Measurements from ENCODE around the gene NFKBIB. TPM values are rescaled to one million over a fixed set of nuclear protein-coding genes. Genes with fewer than 3 reads are reported as not detected.
A peak's percentile ranks its signal among the peaks of the same experiment; 100 is the strongest.

The NFKBIB gene
- total RNA-seq, 1 donor from 2014 or later, result 8.3 TPM

DNA sequence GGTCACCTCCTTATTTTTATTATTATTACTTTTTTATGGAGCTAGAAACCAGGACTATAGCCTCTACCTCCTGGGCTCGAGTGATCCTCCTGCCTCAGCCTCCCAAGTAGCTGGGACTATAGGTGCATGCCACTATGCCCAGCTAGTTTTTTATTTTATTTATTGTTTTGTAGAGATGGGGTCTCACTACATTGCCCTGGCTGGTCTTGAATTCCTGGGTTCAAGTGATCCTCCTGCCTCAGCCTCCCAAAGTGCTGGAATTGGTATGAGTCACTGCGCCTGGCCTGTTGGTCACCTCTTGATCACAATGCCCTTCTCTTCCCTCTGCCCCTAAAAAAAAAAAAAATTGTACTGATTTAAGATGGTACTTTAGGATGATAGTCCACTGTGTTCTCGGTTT lies 51.4 kb downstream of the NFKBIB start:
- no peak overlapping the region for H2AFZ ChIP-seq (replicated peaks)
- H3K4me3 Mint-ChIP-seq, result no peak overlapping the region
- H3K79me2 ChIP-seq (ENCODE audit: low read depth), result no peaks in the 10 kb centered on the region
- peaks cover 5% of the 10 kb centered on the region for H3F3A ChIP-seq (ENCODE audit: low read depth)
- H3K36me3 ChIP-seq, result no peaks in the 10 kb centered on the region
- H4K20me1 ChIP-seq (ENCODE audit: low read depth), result peaks cover 4% of the 10 kb centered on the region
- H3K36me3 Mint-ChIP-seq, result peaks cover 2% of the 10 kb centered on the region
- H3K27me3 Mint-ChIP-seq (ENCODE audit: insufficient read depth, low read depth), result peaks cover 10% of the 10 kb centered on the region
- H3K27me3 ChIP-seq, result peaks cover 8% of the 10 kb centered on the region
- no peak overlapping the region for H3K4me3 ChIP-seq
- H3K27ac Mint-ChIP-seq, result no peak overlapping the region
- H3K4me1 ChIP-seq, result no peaks in the 10 kb centered on the region
- no peaks in the 10 kb centered on the region for H3K9me3 Mint-ChIP-seq
- H3K9me3 ChIP-seq (ENCODE audit: low read depth), result no peaks in the 10 kb centered on the region
- H3K4me2 ChIP-seq, result no peak overlapping the region
- H3K4me1 Mint-ChIP-seq, result peaks cover 8% of the 10 kb centered on the region
- no peak overlapping the region for H3K9ac ChIP-seq
- TF ChIP-seq EZH2 (IDR thresholded peaks at IDR 0.05), result no peak
- TF ChIP-seq, protein P1, sequence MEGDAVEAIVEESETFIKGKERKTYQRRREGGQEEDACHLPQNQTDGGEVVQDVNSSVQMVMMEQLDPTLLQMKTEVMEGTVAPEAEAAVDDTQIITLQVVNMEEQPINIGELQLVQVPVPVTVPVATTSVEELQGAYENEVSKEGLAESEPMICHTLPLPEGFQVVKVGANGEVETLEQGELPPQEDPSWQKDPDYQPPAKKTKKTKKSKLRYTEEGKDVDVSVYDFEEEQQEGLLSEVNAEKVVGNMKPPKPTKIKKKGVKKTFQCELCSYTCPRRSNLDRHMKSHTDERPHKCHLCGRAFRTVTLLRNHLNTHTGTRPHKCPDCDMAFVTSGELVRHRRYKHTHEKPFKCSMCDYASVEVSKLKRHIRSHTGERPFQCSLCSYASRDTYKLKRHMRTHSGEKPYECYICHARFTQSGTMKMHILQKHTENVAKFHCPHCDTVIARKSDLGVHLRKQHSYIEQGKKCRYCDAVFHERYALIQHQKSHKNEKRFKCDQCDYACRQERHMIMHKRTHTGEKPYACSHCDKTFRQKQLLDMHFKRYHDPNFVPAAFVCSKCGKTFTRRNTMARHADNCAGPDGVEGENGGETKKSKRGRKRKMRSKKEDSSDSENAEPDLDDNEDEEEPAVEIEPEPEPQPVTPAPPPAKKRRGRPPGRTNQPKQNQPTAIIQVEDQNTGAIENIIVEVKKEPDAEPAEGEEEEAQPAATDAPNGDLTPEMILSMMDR (IDR thresholded peaks at IDR 0.05), result no peak
- no peak for TF ChIP-seq EZH2phosphoT487 (IDR thresholded peaks at IDR 0.05)
- DNase-seq (ENCODE audit: low spot score), result no peak
- H3K27ac ChIP-seq, result no peak overlapping the region

DNA sequence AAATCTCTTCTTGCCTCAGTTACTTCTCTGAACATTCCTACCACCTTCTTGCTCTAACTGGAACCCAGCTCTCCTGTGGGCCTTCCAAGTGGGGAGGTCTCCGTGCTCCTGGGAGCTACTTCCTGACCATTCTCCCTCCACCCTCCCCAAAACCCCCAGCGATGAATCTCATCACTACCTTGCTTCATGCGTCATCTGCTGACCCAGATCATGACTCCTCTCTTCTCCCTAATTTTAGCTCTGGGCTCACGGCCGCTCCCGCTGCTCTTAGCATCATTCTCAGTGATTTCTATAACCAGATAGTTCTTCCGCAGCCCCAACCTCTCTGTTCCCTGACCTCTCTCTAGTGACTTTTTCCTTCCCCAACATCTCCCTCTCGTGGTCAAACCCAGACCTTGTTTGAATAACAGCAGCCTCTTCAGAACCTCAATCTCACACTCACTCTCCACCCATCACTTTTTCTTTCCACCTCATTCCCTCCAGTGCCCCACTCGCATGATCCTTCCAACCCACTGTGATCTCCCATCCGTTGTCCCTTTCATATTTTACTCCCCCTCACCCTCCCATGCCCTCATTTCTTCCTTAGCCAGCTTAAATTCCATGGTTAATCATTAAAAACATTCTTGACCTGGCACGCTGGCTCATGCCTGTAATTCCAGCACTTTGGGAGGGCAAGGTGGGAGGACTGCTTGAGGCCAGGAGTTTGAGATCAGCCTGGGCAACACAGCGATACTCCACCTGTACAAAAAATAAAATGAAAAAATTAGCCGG lies 52.8 kb downstream of the NFKBIB start:
- H3K4me1 Mint-ChIP-seq, result peaks cover 8% of the 10 kb centered on the region
- H3K27ac Mint-ChIP-seq, result no peak overlapping the region
- no peaks in the 10 kb centered on the region for H3K4me1 ChIP-seq
- H3K9me3 ChIP-seq (ENCODE audit: low read depth), result no peaks in the 10 kb centered on the region
- no peaks in the 10 kb centered on the region for H3K9me3 Mint-ChIP-seq
- peaks cover 4% of the 10 kb centered on the region for H4K20me1 ChIP-seq (ENCODE audit: low read depth)
- H2AFZ ChIP-seq (replicated peaks), result no peak overlapping the region
- H3F3A ChIP-seq (ENCODE audit: low read depth), result peaks cover 5% of the 10 kb centered on the region
- H3K27ac ChIP-seq, result no peak overlapping the region
- H3K4me2 ChIP-seq, result no peak overlapping the region
- DNase-seq (ENCODE audit: low spot score), result peak; percentile 54
- H3K4me3 ChIP-seq, result no peak overlapping the region
- no peaks in the 10 kb centered on the region for H3K79me2 ChIP-seq (ENCODE audit: low read depth)
- no peak overlapping the region for H3K9ac ChIP-seq
- TF ChIP-seq EZH2 (IDR thresholded peaks at IDR 0.05) (no peak), EZH2phosphoT487 (IDR thresholded peaks at IDR 0.05) (no peak)
- TF ChIP-seq, protein P1 (IDR thresholded peaks at IDR 0.05), result peak; percentile 56
- H3K27me3 Mint-ChIP-seq (ENCODE audit: insufficient read depth, low read depth), result peaks cover 8% of the 10 kb centered on the region
- no peak overlapping the region for H3K4me3 Mint-ChIP-seq
- H3K36me3 ChIP-seq, result no peaks in the 10 kb centered on the region
- peaks cover 2% of the 10 kb centered on the region for H3K36me3 Mint-ChIP-seq
- peaks cover 8% of the 10 kb centered on the region for H3K27me3 ChIP-seq

DNA sequence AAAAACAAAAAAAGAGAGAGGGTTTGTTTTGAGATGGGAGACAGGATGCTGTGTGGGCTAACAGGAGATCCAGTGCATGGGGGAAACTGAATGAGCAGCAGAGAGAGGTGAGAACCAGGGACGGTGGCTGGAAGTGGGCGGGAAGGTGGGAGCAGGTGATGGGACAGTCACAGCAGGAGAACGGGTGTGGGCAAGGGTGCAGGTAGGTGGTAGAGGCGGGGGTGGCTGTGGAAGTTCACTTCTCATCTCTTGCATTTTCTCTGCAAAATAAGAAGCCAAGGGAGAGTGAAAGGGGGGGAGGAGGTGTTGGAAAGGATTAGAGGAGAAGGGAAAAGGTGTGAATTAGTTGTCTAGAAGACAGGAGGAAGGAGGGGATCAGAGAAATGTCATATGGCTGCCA lies 53.9 kb downstream of the NFKBIB start:
- Histone ChIP-seq H3K4me3 (no peak overlapping the region), H3K9me3 (ENCODE audit: low read depth) (no peaks in the 10 kb centered on the region), H4K20me1 (ENCODE audit: low read depth) (peaks cover 4% of the 10 kb centered on the region), H3K79me2 (ENCODE audit: low read depth) (no peaks in the 10 kb centered on the region), H3K9ac (no peak overlapping the region), H3K36me3 (no peaks in the 10 kb centered on the region), H3K4me2 (no peak overlapping the region), H2AFZ (replicated peaks) (no peak overlapping the region), H3F3A (ENCODE audit: low read depth) (peaks cover 5% of the 10 kb centered on the region), H3K27me3 (peaks cover 8% of the 10 kb centered on the region), H3K4me1 (no peaks in the 10 kb centered on the region), H3K27ac (no peak overlapping the region)
- no peaks in the 10 kb centered on the region for H3K9me3 Mint-ChIP-seq
- no peak for DNase-seq (ENCODE audit: low spot score)
- H3K4me1 Mint-ChIP-seq, result peaks cover 7% of the 10 kb centered on the region
- H3K27me3 Mint-ChIP-seq (ENCODE audit: insufficient read depth, low read depth), result peaks cover 7% of the 10 kb centered on the region
- TF ChIP-seq EZH2 (IDR thresholded peaks at IDR 0.05) (no peak), EZH2phosphoT487 (IDR thresholded peaks at IDR 0.05) (no peak)
- TF ChIP-seq, protein P1 (IDR thresholded peaks at IDR 0.05), result no peak
- H3K27ac Mint-ChIP-seq, result peak overlapping the region; percentile 53
- no peak overlapping the region for H3K4me3 Mint-ChIP-seq
- peaks cover 3% of the 10 kb centered on the region for H3K36me3 Mint-ChIP-seq

Measured in neural progenitor cell (in vitro differentiated cells).